ENCODE measurements around the gene VPS26C. TPM values are rescaled to one million over a fixed set of nuclear protein-coding genes. Genes with fewer than 3 reads are reported as not detected.
A peak's percentile ranks its signal among the peaks of the same experiment; 100 is the strongest.

VPS26C gene
- total and polyA plus RNA-seq, 2 of the 13 experiments (the other 11 are each of a cell fraction or from before 2014, with no cell fraction given): 30.3 to 39.7 TPM

- peak overlapping the region; percentile 69 for H3K9ac ChIP-seq (ENCODE audit: insufficient read depth, low read depth, low read length)
- TF ChIP-seq SAP130 (CRISPR knock-in tag; IDR thresholded peaks at IDR 0.05; ENCODE audit: low read depth) (0 out of 2 replicates have a peak, but pooled peaks have one; percentile 8), YEATS4 (CRISPR knock-in tag; IDR thresholded peaks at IDR 0.05; ENCODE audit: borderline replicate concordance) (0 out of 2 replicates have a peak, but pooled peaks have one; percentile 35), RFX1 (IDR thresholded peaks at IDR 0.05) (no peak), ZNF710 (CRISPR knock-in tag; IDR thresholded peaks at IDR 0.05; ENCODE audit: borderline replicate concordance) (0 out of 2 replicates have a peak, but pooled peaks have one; percentile 45), RORA (CRISPR knock-in tag; IDR thresholded peaks at IDR 0.05) (no peak), SNRNP70 (IDR thresholded peaks at IDR 0.05; ENCODE audit: low read depth, low read length) (no peak), ZSCAN25 (CRISPR knock-in tag; IDR thresholded peaks at IDR 0.05) (0 out of 2 replicates have a peak, but pooled peaks have one; percentile 23), FOXJ3 (CRISPR knock-in tag; IDR thresholded peaks at IDR 0.05; ENCODE audit: borderline replicate concordance) (0 out of 2 replicates have a peak, but pooled peaks have one; percentile 16), CHD2 (IDR thresholded peaks at IDR 0.05; ENCODE audit: low read depth, low read length) (no peak), ZNF350 (CRISPR knock-in tag; IDR thresholded peaks at IDR 0.05; ENCODE audit: borderline replicate concordance, low read depth) (peak; percentile 35; the same call in 1 of the 2 replicates), ZNF160 (CRISPR knock-in tag; IDR thresholded peaks at IDR 0.05) (no peak), ZNF460 (CRISPR knock-in tag; IDR thresholded peaks at IDR 0.05; ENCODE audit: borderline replicate concordance) (no peak), SP5 (CRISPR knock-in tag; IDR thresholded peaks at IDR 0.05; ENCODE audit: borderline replicate concordance, low read depth) (no peak), GPN1 (CRISPR knock-in tag; IDR thresholded peaks at IDR 0.05; ENCODE audit: borderline replicate concordance) (no peak), POGK (CRISPR knock-in tag; conservative IDR thresholded peaks at IDR 0.05) (0 out of 2 replicates have a peak, but pooled peaks have one; percentile 29), ZNF703 (CRISPR knock-in tag; IDR thresholded peaks at IDR 0.05; ENCODE audit: borderline replicate concordance) (no peak), POLR2G (IDR thresholded peaks at IDR 0.05; ENCODE audit: low read depth, low read length) (peak; percentile 45; the same call in 1 of the 2 replicates), E2F2 (CRISPR knock-in tag; IDR thresholded peaks at IDR 0.05; ENCODE audit: borderline replicate concordance) (no peak)
Observed at GRCh38 chr21:37208056-37208721, 58.9 kb downstream of the VPS26C start.

More at GRCh38 chr21:37208056-37208721, 58.9 kb downstream of the VPS26C start:
- Histone ChIP-seq H3K27me3 (ENCODE audit: control insufficient read depth in 1 of 2, insufficient read depth in 2 of 2, low read length in 2 of 2) (no peaks in the 10 kb centered on the region), H2AFZ (ENCODE audit: low read length) (peak overlapping the region; percentile 18), H3K4me1 (ENCODE audit: insufficient read depth, low read length) (peaks cover 45% of the 10 kb centered on the region), H3K27ac (ENCODE audit: extremely low read length, insufficient read depth, low read length) (peak overlapping the region; percentile 66), H3K36me3 (replicated peaks in 1 of 2; ENCODE audit: control insufficient read depth in 1 of 2, insufficient read depth in 2 of 2, low read length in 2 of 2) (peaks cover 0 to 3% of the 10 kb centered on the region in 2 experiments; a peak in 1 of 5 replicates), H3K79me2 (ENCODE audit: insufficient read depth, low read length) (no peaks in the 10 kb centered on the region), H3K4me2 (ENCODE audit: low read depth, low read length) (peak overlapping the region; percentile 88), H4K20me1 (ENCODE audit: insufficient read depth, low read length) (no peaks in the 10 kb centered on the region), H3K4me3 (replicated peaks in 1 of 3; ENCODE audit: insufficient read depth in 1 of 3, low read depth in 2 of 3, low read length in 3 of 3) (peak overlapping the region; percentile 45 to 69 (median 57)), H3K9me3 (ENCODE audit: low read length) (no peaks in the 10 kb centered on the region)
- WGBS (ENCODE audit: low lambda C conversion rate): 15% methylated on average over 10 of the region's 15 CpGs
- peak; percentile 81 for ATAC-seq
- in situ Hi-C loops (cut with HindIII; ENCODE audit: extremely low pct_ligation_motif_present, low pct_unique_long_range_greater_than_20kb): no loop called here
- POLR2A ChIA-PET: interaction anchor here (0.9 to 2.0 kb wide), 6 partner anchors 10 to 219 kb away, joined by 3 to 11 read pairs (median 6); partner anchors contain the start of genes DYRK1A and VPS26C
- intact Hi-C loops (cut with micrococcal nuclease; ENCODE audit: unreplicated experiment): loop anchor here (5.0 kb wide), 1 partner anchor 41 kb away; no protein-coding TSS in a partner anchor
- CTCF ChIA-PET (ENCODE audit: low intra/inter-chr PET ratio, low total read pairs): no interaction called here
- no peak for FAIRE-seq
- peak; percentile 13 for DNase-seq (ENCODE audit: low spot score)
- BruUV-seq (replicated peaks): TSS peak; percentile 43

All from HepG2 (cell line).